ENCODE results near the gene PRPSAP1.

Gene PRPSAP1

DNA sequence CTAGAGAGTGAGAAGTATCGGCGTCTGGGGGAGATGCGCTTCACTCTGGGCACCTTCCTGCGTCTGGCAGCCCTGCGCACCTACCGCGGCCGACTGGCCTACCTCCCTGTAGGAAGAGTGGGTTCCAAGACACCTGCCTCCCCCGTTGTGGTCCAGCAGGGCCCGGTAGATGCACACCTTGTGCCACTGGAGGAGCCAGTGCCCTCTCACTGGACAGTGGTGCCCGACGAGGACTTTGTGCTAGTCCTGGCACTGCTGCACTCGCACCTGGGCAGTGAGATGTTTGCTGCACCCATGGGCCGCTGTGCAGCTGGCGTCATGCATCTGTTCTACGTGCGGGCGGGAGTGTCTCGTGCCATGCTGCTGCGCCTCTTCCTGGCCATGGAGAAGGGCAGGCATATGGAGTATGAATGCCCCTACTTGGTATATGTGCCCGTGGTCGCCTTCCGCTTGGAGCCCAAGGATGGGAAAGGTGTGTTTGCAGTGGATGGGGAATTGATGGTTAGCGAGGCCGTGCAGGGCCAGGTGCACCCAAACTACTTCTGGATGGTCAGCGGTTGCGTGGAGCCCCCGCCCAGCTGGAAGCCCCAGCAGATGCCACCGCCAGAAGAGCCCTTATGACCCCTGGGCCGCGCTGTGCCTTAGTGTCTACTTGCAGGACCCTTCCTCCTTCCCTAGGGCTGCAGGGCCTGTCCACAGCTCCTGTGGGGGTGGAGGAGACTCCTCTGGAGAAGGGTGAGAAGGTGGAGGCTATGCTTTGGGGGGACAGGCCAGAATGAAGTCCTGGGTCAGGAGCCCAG is 33.5 kb upstream of the PRPSAP1 start:
- TF ChIP-seq, protein P1, sequence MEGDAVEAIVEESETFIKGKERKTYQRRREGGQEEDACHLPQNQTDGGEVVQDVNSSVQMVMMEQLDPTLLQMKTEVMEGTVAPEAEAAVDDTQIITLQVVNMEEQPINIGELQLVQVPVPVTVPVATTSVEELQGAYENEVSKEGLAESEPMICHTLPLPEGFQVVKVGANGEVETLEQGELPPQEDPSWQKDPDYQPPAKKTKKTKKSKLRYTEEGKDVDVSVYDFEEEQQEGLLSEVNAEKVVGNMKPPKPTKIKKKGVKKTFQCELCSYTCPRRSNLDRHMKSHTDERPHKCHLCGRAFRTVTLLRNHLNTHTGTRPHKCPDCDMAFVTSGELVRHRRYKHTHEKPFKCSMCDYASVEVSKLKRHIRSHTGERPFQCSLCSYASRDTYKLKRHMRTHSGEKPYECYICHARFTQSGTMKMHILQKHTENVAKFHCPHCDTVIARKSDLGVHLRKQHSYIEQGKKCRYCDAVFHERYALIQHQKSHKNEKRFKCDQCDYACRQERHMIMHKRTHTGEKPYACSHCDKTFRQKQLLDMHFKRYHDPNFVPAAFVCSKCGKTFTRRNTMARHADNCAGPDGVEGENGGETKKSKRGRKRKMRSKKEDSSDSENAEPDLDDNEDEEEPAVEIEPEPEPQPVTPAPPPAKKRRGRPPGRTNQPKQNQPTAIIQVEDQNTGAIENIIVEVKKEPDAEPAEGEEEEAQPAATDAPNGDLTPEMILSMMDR (IDR thresholded peaks at IDR 0.05; ENCODE audit: borderline replicate concordance, insufficient read depth, low read depth, low read length): no peak
- no peak overlapping the region for H3K4me3 ChIP-seq (ENCODE audit: low read depth, low read length)

DNA sequence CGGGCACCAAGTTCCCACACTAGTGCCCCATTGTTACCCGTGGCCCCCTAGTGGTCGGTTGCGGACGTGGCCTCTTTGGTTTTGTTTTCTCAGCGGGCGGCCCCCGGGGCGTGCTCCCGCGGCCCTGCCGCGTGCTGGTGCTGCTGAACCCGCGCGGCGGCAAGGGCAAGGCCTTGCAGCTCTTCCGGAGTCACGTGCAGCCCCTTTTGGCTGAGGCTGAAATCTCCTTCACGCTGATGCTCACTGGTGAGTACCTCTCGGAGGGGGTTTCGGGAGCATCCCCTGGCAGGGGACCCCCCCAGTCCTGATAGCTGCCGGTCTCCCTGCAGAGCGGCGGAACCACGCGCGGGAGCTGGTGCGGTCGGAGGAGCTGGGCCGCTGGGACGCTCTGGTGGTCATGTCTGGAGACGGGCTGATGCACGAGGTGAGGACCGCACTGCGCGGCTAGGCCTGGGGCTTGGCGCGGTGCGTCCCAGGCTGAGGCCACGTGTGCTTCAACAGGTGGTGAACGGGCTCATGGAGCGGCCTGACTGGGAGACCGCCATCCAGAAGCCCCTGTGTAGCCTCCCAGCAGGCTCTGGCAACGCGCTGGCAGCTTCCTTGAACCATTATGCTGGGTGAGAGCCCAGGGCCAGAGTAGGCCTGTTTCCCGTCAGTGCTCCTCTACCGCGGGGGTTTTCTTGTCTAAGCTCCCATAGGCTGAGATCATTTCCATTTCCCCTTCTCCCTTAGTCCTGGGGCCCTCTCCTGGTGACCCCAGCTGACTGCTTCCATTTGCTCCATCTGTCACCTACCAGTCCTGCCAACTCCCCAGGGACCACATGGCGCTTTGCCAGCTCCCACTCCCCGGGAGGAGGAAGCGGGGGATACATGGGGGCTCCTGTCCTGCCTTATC is 32.4 kb upstream of the PRPSAP1 start:
- no peak overlapping the region for H3K4me3 ChIP-seq (ENCODE audit: low read depth, low read length)
- TF ChIP-seq, protein P1 (IDR thresholded peaks at IDR 0.05; ENCODE audit: borderline replicate concordance, insufficient read depth, low read depth, low read length): peak; percentile 91

DNA sequence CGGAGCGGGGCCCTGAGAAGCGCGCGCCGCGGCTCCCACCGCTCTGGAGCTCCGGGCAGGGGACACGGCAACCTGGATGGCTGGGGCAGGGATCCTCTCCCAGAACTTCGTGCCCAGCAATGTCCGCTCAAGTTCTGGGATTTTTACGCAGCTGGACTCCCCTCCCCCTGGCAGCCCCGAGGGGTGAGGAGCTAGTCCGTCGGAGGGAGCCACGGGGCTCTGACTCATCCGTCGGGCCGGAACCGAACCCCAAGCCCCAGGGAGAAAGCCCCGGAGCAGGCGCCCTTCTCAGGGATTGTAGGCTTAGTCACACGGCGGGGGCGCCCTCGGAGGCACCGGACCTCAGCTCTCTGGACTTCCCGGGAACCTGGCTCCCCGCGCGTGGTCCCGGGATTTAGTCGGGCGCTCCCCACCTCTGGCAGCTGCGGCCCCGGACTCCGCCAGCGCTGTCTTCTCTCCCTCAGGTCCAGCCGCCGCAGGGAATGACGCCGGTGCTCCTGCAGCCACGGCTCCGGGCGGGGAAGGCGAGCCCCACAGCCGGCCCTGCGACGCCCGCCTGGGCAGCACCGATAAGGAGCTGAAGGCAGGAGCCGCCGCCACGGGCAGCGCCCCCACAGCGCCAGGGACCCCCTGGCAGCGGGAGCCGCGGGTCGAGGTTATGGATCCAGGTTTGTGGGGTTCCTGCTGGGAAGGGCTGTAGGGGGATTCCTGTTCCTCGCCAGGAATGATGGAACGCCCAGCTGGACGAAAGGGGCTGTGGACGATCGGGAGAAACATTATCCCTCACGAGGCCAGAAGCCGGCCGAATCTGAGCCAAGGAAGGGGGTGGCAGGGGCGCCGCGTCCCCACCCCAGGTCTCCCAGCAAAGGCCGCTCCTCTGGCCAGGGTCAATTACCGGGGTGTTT is 31.5 kb upstream of the PRPSAP1 start:
- TF ChIP-seq, protein P1 (IDR thresholded peaks at IDR 0.05; ENCODE audit: borderline replicate concordance, insufficient read depth, low read depth, low read length): no peak
- H3K4me3 ChIP-seq (ENCODE audit: low read depth, low read length): peak overlapping the region; percentile 56

DNA sequence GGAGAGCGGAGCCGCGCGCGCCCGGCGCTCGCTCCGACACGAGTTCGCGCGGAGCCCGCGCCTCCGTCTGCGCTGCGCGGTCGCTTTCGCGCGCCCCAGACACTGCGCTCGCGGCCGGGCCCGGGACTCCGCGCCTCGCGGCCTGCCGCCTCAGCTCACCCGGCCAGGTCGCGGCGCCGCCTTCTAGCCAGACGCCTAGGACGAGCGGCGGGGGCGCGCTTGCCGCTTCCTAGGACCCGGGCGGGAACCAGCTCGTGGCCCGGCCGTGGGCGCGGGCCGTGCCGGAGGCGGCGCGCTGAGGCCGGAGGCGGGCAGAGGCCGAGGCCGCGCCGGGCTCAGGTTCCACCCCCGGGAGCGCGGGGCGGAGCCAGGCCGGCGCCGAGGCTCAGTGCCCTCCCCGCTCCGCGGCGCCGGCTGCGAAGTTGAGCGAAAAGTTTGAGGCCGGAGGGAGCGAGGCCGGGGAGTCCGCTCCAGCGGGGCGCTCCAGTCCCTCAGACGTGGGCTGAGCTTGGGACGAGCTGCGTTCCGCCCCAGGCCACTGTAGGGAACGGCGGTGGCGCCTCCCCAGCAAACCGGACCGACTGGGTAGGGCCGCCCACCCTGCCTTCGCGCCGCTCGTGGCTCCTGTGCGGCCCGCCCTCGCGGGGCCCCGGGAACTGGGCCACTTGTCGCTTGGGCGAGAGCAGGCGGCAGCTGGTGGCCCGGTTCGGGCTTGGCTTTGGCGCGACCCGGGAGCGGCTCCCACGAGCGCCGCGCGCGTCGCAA is 30.7 kb upstream of the PRPSAP1 start, which contains the start of gene SPHK1:
Gene SPHK1 (plus strand): TSS at position 388 of the 765 bp plus-strand sequence. CDS start 1,036 bp downstream, outside the sequence.
- H3K4me3 ChIP-seq (ENCODE audit: low read depth, low read length): peak within 1 kb of the TSS; percentile 56
- TF ChIP-seq, protein P1 (IDR thresholded peaks at IDR 0.05; ENCODE audit: borderline replicate concordance, insufficient read depth, low read depth, low read length): no peak

DNA sequence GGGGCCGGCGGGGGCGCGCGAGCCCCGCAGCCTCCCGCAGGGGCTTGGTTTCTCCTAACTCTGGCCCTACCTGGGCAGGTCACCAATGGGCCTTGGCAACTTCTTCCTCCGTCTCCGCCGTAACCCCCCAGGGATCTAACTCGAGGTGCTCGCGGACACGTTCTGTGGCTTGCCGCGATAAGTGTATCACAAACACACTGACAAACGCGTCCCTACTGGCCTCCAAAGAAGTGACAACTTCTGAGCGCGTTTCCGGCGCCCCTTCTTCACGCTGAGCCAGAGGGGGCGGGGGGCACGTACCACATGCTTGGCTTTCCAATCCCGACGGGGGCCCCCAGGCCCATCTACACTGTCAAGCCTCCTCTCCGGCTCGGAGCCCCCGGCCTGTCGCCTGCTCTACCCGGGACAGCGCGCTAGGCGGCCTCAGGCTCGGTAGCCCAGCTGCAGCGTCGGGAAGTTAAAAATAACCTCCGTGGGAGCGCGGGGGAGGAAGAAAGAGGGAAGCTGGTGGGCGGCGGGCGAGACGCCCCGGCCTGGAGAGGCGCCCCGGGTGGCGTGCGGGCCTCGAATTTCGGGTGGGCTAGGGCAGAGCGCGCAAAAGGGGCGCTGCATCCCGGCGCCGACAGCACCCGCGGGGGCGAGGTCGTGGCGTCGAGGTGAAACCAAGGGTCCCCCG is 30.0 kb upstream of the PRPSAP1 start:
- TF ChIP-seq, protein P1 (IDR thresholded peaks at IDR 0.05; ENCODE audit: borderline replicate concordance, insufficient read depth, low read depth, low read length): 0 out of 2 replicates have a peak, but pooled peaks have one; percentile 1
- peak overlapping the region; percentile 56 for H3K4me3 ChIP-seq (ENCODE audit: low read depth, low read length)

All from GM12875 (cell line).